ENCODE measurements around the gene AGTR1. TPM values are rescaled to one million over a fixed set of nuclear protein-coding genes. Genes with fewer than 3 reads are reported as not detected.

The AGTR1 gene
- total RNA-seq, 1 experiment from 2014 or later, result not detected

GRCh38 chr3:148710665-148711064 is 13.0 kb downstream of the AGTR1 start:
- Mint-ChIP-seq H3K4me1 (ENCODE audit: low read depth, unreplicated experiment) (no peaks in the 10 kb centered on the region), H3K4me3 (ENCODE audit: unreplicated experiment) (no peak overlapping the region), H3K27me3 (ENCODE audit: insufficient read depth, unreplicated experiment) (no peaks in the 10 kb centered on the region), H3K27ac (ENCODE audit: unreplicated experiment) (no peak overlapping the region), H3K9me3 (ENCODE audit: unreplicated experiment) (no peaks in the 10 kb centered on the region), H3K36me3 (ENCODE audit: insufficient read depth, unreplicated experiment) (no peaks in the 10 kb centered on the region)
- Histone ChIP-seq H3K4me3 (ENCODE audit: low read depth, low read length) (no peak overlapping the region), H3K4me1 (no peaks in the 10 kb centered on the region), H3K36me3 (ENCODE audit: control insufficient read depth, insufficient read depth, low read length) (no peaks in the 10 kb centered on the region), H3K27me3 (replicated peaks; ENCODE audit: control insufficient read depth, insufficient read depth, low read length) (no peaks in the 10 kb centered on the region), H3K9me3 (no peaks in the 10 kb centered on the region)
- BruUV-seq (replicated peaks), result no TSS peak
- ChIA-PET CTCF (no interaction called here), POLR2A (no interaction called here)
- DNase-seq, result no peak
- TF ChIP-seq CTCF (IDR thresholded peaks at IDR 0.05; ENCODE audit: insufficient read depth in 1 of 2, low read depth in 1 of 2, low read length in 1 of 2, severe bottlenecking in 1 of 2, unreplicated experiment in 1 of 2), result no peak
- intact Hi-C loops (cut with micrococcal nuclease; ENCODE audit: unreplicated experiment), result loop anchor here (10.0 kb wide), 1 partner anchor 246 kb away; no protein-coding TSS in a partner anchor

- DNase-seq, result no peak
- CTCF ChIA-PET, result no interaction called here
Observed at GRCh38 chr3:148711981-148712666, 14.4 kb downstream of the AGTR1 start.

GRCh38 chr3:148714521-148714920 is 16.8 kb downstream of the AGTR1 start:
- CTCF ChIA-PET, result no interaction called here
- no TSS peak for BruUV-seq (replicated peaks)
- H3K27me3 ChIP-seq (replicated peaks; ENCODE audit: control insufficient read depth, insufficient read depth, low read length), result no peaks in the 10 kb centered on the region
- H3K27ac Mint-ChIP-seq (ENCODE audit: unreplicated experiment), result no peak overlapping the region
- H3K4me3 Mint-ChIP-seq (ENCODE audit: unreplicated experiment), result no peak overlapping the region
- no peaks in the 10 kb centered on the region for H3K36me3 Mint-ChIP-seq (ENCODE audit: insufficient read depth, unreplicated experiment)
- H3K9me3 Mint-ChIP-seq (ENCODE audit: unreplicated experiment), result no peaks in the 10 kb centered on the region
- no peak for TF ChIP-seq CTCF (IDR thresholded peaks at IDR 0.05; ENCODE audit: insufficient read depth in 1 of 2, low read depth in 1 of 2, low read length in 1 of 2, severe bottlenecking in 1 of 2, unreplicated experiment in 1 of 2)
- intact Hi-C loops (cut with micrococcal nuclease; ENCODE audit: unreplicated experiment), result loop anchor here (10.0 kb wide), 1 partner anchor 250 kb away; no protein-coding TSS in a partner anchor
- H3K4me1 ChIP-seq, result no peaks in the 10 kb centered on the region
- H3K9me3 ChIP-seq, result no peaks in the 10 kb centered on the region
- no peaks in the 10 kb centered on the region for H3K27me3 Mint-ChIP-seq (ENCODE audit: insufficient read depth, unreplicated experiment)
- H3K4me3 ChIP-seq (ENCODE audit: low read depth, low read length), result no peak overlapping the region
- no peak for DNase-seq
- no peaks in the 10 kb centered on the region for H3K4me1 Mint-ChIP-seq (ENCODE audit: low read depth, unreplicated experiment)
- H3K36me3 ChIP-seq (ENCODE audit: control insufficient read depth, insufficient read depth, low read length), result no peaks in the 10 kb centered on the region
- POLR2A ChIA-PET, result no interaction called here

More at GRCh38 chr3:148711981-148712666, 14.4 kb downstream of the AGTR1 start:
- no TSS peak for BruUV-seq (replicated peaks)
- Mint-ChIP-seq H3K27me3 (ENCODE audit: insufficient read depth, unreplicated experiment) (no peaks in the 10 kb centered on the region), H3K27ac (ENCODE audit: unreplicated experiment) (no peak overlapping the region), H3K4me3 (ENCODE audit: unreplicated experiment) (no peak overlapping the region), H3K9me3 (ENCODE audit: unreplicated experiment) (no peaks in the 10 kb centered on the region), H3K36me3 (ENCODE audit: insufficient read depth, unreplicated experiment) (no peaks in the 10 kb centered on the region), H3K4me1 (ENCODE audit: low read depth, unreplicated experiment) (no peaks in the 10 kb centered on the region)
- POLR2A ChIA-PET, result no interaction called here
- Histone ChIP-seq H3K4me1 (no peaks in the 10 kb centered on the region), H3K36me3 (ENCODE audit: control insufficient read depth, insufficient read depth, low read length) (no peaks in the 10 kb centered on the region), H3K9me3 (no peaks in the 10 kb centered on the region), H3K27me3 (replicated peaks; ENCODE audit: control insufficient read depth, insufficient read depth, low read length) (no peaks in the 10 kb centered on the region), H3K4me3 (ENCODE audit: low read depth, low read length) (no peak overlapping the region)
- intact Hi-C loops (cut with micrococcal nuclease; ENCODE audit: unreplicated experiment), result loop anchor here (10.0 kb wide), 1 partner anchor 247 kb away; no protein-coding TSS in a partner anchor
- no peak for TF ChIP-seq CTCF (IDR thresholded peaks at IDR 0.05; ENCODE audit: insufficient read depth in 1 of 2, low read depth in 1 of 2, low read length in 1 of 2, severe bottlenecking in 1 of 2, unreplicated experiment in 1 of 2)

Measured in Caco-2 (cell line).